Lower lobe of right lung (tissue), 2 donors: Measurements from ENCODE around the gene FLAD1. TPM values are rescaled to one million over a fixed set of nuclear protein-coding genes. Genes with fewer than 3 reads are reported as not detected.

Experiments used
- ATAC-seq, 2 donors: fragments of 200-7000 bp; cut with Tn5 transposase; one replicate each; pipeline ENCODE4 v1.9.1; 2020 to 2022; ENCODE audit warnings: mild to moderate bottlenecking in 2 of 2, moderate library complexity in 2 of 2
- DNase-seq: peaks from one replicate; pipeline ENCODE4 v3.0.0-alpha.2; 2020
- H3K27ac ChIP-seq: fragments of 200-600 bp; one replicate; pipeline ENCODE4 v1.8.0; 2022
- H3K27me3 ChIP-seq: fragments of 200-600 bp; one replicate; pipeline ENCODE4 v1.8.0; 2022; ENCODE audit warnings: low read depth
- H3K36me3 ChIP-seq: fragments of 200-600 bp; one replicate; pipeline ENCODE4 v1.8.0; 2022; ENCODE audit warnings: mild to moderate bottlenecking
- H3K4me1 ChIP-seq: fragments of 200-600 bp; one replicate; pipeline ENCODE4 v1.8.0; 2022
- H3K4me3 ChIP-seq: fragments of 200-600 bp; one replicate; pipeline ENCODE4 v1.8.0; 2022; ENCODE audit warnings: mild to moderate bottlenecking
- H3K9me3 ChIP-seq: fragments of 200-600 bp; one replicate; pipeline ENCODE4 v1.8.0; 2022
- intact Hi-C: fragments of 100-400 bp; cut with DNase I; formaldehyde crosslinking; loops from one replicate; pipeline ENCODE4 v1.11.0; 2022
- total RNA-seq: library from RNA; stranded (reverse); fragmentation: NEBNext Ultra II Directional; extraction: Animal tissue kit (Norgen Biotek cat#: 25700); gene quantifications from one replicate; pipeline ENCODE4 v1.2.1, GENCODE V29; 2021
- TF ChIP-seq, protein P1 (sequence below): fragments of 200-600 bp; IDR thresholded peaks from one replicate; pipeline ENCODE4 v1.8.0; 2022; ENCODE audit warnings: antibody characterized with exemption, mild to moderate bottlenecking
- donor health status: DM: no; HTN: yes; CAD: no; lungs with severe emphysema.

FLAD1 gene
- total RNA-seq, 1 donor from 2014 or later = 31.9 TPM

DNA sequence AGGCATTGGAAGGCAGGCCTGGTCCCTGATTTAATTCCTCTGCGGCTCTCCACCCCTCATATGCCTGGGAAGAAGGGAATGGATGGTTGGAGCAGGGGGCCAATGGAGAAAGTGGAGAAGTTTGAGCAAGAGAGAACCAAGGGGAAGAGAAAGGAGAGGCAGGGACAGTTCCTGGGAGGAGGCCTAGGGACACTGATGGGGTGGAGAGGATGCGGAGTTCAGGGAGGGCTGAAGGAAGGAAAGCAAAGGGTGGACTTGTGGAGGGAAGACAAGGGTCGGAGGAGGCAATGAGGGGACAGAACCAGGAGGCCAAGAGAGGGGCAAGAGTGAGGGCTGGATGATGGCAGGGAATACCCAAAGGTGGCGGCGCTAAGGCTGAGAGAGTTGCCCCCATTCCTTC, 26.6 kb downstream of the FLAD1 start:
- Histone ChIP-seq H3K4me1 (peaks cover 93% of the 10 kb centered on the region), H3K27me3 (no peaks in the 10 kb centered on the region), H3K36me3 (peaks cover 13% of the 10 kb centered on the region), H3K4me3 (peak overlapping the region; percentile 49), H3K9me3 (no peaks in the 10 kb centered on the region), H3K27ac (peak overlapping the region; percentile 76)
- intact Hi-C loops = no loop called here
- ATAC-seq = no peak
- DNase-seq = no peak
- TF ChIP-seq, protein P1, sequence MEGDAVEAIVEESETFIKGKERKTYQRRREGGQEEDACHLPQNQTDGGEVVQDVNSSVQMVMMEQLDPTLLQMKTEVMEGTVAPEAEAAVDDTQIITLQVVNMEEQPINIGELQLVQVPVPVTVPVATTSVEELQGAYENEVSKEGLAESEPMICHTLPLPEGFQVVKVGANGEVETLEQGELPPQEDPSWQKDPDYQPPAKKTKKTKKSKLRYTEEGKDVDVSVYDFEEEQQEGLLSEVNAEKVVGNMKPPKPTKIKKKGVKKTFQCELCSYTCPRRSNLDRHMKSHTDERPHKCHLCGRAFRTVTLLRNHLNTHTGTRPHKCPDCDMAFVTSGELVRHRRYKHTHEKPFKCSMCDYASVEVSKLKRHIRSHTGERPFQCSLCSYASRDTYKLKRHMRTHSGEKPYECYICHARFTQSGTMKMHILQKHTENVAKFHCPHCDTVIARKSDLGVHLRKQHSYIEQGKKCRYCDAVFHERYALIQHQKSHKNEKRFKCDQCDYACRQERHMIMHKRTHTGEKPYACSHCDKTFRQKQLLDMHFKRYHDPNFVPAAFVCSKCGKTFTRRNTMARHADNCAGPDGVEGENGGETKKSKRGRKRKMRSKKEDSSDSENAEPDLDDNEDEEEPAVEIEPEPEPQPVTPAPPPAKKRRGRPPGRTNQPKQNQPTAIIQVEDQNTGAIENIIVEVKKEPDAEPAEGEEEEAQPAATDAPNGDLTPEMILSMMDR = no peak

DNA sequence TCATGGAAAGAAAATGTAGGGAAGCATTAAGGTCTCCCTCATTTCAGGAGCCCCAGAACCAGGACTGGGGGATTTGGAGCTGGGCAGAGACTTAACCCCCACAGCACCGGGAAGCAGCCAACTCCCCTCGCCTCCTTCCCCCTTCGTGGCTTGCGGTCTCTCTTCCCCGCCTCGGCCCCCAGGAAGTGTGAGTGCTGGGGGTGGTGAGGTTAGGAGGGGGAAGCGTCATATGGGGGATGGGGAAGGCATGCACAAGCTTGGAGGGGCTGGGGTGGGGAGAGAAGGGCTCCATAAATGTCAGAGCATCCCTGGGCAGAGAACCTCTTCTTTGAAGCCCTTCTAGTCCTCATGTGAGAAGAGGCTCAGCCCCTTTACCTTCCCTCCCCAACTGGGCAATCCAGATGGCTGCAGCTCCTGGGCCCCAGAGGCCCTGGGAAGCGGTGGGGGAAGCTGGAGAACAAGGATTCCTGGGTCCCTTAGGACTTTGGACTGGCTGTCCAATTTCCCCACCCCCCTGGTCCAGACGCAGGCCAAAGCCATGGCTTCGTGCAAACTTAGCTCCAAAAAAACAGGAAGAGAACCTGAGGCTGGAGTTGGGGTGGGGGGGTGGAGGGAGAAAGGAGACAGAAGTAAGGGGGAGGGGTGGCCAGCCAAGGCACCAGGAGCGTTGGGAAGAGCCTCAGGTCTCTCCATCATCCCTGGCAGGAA, 27.2 kb downstream of the FLAD1 start:
- peak overlapping the region; percentile 76 for H3K27ac ChIP-seq

DNA sequence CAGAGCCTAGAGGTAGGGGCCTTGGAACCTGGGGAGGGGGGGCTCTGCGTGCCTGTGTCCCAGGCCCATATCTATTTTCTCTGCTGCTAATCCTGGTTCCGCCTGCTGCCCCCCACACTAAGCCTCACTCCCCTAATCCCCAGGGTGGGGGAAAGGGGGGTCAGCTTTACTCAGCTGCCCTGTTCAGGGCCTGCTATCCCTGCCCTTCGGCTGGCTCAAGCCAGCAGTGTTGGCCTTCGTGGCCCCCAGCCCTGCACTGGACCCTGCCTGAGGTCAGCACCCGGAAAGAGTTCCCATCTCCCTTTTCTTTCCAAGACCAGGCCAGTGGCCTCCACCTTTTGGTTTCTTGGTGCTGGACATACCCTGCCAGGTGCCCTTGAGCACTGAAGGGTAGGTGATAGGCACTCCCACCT, 27.9 kb downstream of the FLAD1 start:
- H3K27ac ChIP-seq = peak overlapping the region; percentile 76

More for the DNA sequence above, 27.2 kb downstream of the FLAD1 start:
- TF ChIP-seq, protein P1 = no peak
- no peak for DNase-seq
- no peaks in the 10 kb centered on the region for H3K27me3 ChIP-seq
- ATAC-seq = no peak
- no peaks in the 10 kb centered on the region for H3K9me3 ChIP-seq
- H3K4me3 ChIP-seq = peak overlapping the region; percentile 49
- peaks cover 20% of the 10 kb centered on the region for H3K36me3 ChIP-seq
- H3K4me1 ChIP-seq = peaks cover 89% of the 10 kb centered on the region
- intact Hi-C loops = no loop called here

DNA sequence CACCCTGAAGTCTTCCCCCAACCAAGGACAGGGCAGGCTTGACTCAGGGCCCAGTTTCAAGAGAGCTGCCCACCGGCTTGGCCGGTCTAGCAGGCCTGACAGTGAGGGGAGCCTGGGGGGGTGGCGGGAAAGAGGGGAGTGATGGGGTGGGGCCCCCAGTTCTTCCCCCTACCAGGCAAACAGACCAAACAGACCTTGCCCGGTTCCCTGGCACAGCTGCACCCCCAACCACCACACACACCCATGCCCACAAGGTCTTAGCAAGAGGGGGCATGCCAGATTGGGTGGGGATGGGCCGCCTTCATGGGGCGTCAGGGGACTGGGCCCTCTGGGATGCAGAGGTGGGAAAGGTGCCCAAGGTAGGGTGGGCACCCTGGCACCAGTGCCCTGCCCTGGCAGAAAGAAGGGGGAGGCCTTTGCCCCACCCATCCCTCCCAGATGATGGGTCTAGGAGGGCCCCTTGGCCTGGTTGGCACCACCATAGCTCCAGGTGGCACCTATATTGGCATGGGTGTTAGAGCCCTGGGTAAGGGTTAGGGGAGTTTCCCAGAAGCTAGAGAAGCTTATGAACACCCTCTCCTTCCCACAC, 28.4 kb downstream of the FLAD1 start:
- H3K4me3 ChIP-seq = no peak overlapping the region
- H3K27ac ChIP-seq = peak overlapping the region; percentile 76
- peaks cover 89% of the 10 kb centered on the region for H3K4me1 ChIP-seq

More for the DNA sequence above, 27.9 kb downstream of the FLAD1 start:
- intact Hi-C loops = no loop called here
- DNase-seq (no peak), ATAC-seq (no peak)
- TF ChIP-seq, protein P1 = no peak
- Histone ChIP-seq H3K9me3 (no peaks in the 10 kb centered on the region), H3K4me3 (peak overlapping the region; percentile 49), H3K27me3 (no peaks in the 10 kb centered on the region), H3K36me3 (peaks cover 26% of the 10 kb centered on the region), H3K4me1 (peaks cover 89% of the 10 kb centered on the region)

GRCh38 chr1:155012026-155012546, 28.9 kb downstream of the FLAD1 start:
- Histone ChIP-seq H3K27me3 (no peaks in the 10 kb centered on the region), H3K4me3 (no peak overlapping the region), H3K36me3 (peaks cover 34% of the 10 kb centered on the region), H3K27ac (peak overlapping the region; percentile 76), H3K4me1 (peaks cover 89% of the 10 kb centered on the region), H3K9me3 (no peaks in the 10 kb centered on the region)
- TF ChIP-seq, protein P1 = no peak
- intact Hi-C loops = no loop called here
- DNase-seq (peak; percentile 85), ATAC-seq (peak; percentile 66 to 68)

More for the DNA sequence above, 28.4 kb downstream of the FLAD1 start:
- Histone ChIP-seq H3K36me3 (peaks cover 31% of the 10 kb centered on the region), H3K9me3 (no peaks in the 10 kb centered on the region), H3K27me3 (no peaks in the 10 kb centered on the region)
- TF ChIP-seq, protein P1 = no peak
- intact Hi-C loops = no loop called here
- DNase-seq (no peak), ATAC-seq (no peak)
